ENCODE measurements around the gene SLC4A1.

SLC4A1 gene

DNA sequence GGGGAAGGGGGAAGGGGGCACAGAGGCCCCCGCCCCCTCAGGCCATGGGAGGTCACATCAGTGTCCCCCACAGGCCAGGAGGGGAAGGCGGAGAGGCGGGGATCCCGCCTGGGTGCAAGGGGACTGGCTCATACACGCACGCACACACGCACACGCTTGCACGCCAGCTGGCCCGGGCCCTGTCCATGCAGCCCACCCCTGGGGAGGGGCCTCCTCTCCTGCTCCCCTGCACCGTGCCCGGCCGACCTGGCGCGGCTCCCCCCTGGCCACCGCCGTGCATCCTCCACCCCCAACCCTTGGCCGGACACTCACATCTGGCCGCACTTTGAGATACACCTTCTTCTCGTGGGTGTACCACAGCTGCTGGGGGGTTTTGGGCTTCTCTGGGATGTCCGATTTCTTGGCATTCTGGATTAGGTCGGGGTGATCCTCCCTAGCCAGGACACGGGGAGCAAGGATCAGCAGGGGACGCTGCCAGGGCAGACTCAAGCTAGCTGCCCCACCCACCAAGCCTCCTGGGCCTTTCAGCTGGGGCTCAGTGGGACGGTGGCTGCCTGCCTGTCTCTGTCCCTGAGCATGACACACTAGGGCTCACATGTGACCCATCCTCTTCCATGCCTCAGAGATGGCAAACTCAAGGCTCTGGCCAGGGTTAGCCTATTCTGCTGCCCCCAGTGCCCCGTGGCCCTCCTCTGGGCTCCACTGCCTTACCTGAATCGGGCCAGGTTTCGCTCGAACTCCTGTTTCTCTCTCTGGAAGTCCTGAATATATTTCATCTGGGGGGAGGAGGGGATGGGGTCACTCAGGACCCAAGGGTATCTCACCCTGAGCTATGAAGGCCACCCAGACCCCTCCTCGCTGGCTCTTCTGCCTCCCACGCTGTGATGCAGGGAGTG is 55.2 kb downstream of the SLC4A1 start:
- TF ChIP-seq, protein P1, sequence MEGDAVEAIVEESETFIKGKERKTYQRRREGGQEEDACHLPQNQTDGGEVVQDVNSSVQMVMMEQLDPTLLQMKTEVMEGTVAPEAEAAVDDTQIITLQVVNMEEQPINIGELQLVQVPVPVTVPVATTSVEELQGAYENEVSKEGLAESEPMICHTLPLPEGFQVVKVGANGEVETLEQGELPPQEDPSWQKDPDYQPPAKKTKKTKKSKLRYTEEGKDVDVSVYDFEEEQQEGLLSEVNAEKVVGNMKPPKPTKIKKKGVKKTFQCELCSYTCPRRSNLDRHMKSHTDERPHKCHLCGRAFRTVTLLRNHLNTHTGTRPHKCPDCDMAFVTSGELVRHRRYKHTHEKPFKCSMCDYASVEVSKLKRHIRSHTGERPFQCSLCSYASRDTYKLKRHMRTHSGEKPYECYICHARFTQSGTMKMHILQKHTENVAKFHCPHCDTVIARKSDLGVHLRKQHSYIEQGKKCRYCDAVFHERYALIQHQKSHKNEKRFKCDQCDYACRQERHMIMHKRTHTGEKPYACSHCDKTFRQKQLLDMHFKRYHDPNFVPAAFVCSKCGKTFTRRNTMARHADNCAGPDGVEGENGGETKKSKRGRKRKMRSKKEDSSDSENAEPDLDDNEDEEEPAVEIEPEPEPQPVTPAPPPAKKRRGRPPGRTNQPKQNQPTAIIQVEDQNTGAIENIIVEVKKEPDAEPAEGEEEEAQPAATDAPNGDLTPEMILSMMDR (IDR thresholded peaks at IDR 0.05; ENCODE audit: low read depth, low read length, missing control alignments), result no peak
- H3K4me3 ChIP-seq (ENCODE audit: low read depth, low read length), result no peak overlapping the region
- no peak for DNase-seq (ENCODE audit: low read depth)

DNA sequence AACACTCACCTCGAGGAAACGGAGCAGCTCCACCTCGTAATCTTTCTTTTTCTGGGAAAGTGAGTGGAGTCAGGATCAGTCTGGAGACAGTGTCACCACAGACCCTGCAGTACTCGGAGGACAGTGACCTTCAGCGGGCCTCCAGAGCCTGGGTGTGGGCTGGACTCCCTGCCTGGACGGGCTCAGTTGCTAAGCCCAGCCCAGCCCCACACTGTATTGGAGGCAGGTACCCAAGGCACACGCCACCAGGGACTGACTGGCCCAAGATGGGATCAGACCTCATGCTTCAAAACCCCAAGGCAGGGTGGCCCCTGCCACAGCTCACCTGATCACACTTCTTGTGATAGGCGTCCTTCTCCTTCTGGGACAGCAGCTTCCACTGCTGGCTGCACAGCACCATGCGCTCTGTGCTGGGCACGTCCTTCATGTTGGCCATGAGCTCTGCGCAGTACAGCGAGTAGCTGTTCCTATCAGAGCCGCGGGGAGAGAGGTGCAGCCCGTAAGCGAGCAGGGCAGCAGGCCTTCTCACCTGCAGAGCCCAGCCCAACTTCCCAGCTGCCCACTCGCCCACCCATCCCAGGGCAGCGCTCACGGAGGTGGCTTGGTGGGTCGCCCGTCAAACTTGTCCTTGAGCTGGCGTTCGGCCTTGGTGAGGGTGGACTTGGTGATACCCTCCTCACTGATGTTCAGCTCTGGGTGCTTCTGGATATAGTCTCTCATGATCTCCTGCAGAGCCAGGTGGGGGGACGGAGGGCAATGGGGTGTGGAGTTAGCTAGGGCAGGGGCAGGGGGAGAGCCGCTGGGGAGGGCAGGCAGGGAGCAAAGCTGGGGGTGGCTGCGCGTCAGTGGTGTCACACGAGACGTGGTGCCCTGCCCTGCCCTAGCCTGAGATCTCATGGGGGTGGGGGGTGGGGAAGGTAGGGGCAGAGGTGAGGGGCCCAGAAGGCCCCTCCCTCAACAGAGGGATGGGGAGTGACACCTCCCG is 56.4 kb downstream of the SLC4A1 start:
- no peak overlapping the region for H3K4me3 ChIP-seq (ENCODE audit: low read depth, low read length)
- TF ChIP-seq, protein P1 (IDR thresholded peaks at IDR 0.05; ENCODE audit: low read depth, low read length, missing control alignments), result no peak
- no peak for DNase-seq (ENCODE audit: low read depth)

DNA sequence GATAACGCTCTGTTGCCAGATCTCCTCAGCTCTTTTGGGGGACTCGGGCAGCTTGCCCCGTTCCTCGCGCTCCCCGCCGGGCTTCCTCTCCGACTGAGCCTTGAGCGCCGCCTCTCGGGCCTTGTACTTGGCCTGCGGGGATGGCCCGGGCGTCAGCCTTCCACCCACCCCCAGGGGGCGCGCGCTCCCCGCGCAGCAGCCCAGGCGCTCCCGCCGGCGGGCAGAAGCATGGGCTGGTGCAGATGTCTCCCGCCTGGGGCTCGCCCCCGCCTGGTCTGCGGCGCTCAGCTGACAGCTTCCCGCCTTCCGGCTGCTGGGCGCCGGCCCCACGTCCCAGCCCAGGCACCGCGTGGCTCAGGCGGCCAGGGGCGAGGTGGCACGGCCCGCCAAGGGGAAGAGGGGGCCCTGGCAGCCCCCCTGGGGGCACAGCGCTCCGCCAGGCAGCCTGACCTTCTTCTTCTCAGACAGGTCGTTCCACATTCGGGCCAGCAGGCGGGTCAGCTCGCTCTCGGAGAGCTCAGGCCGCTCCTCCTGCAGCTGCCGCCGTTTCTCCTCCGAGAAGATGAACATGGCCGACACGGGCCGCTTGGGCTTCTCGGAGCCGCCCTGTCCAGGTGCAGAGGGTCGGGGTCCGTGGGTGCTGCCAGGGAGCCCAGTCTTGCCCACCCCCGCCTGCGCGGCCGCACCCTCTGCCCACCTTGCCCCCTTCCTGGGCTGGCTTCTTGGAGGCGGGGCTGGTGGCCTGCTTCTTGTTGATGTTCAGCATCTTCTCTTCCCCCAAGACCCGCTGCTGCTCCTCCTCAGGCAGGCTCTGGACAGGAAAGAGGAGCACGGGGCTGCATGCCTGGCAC is 57.4 kb downstream of the SLC4A1 start:
- peak; percentile 62 for DNase-seq (ENCODE audit: low read depth)
- H3K4me3 ChIP-seq (ENCODE audit: low read depth, low read length), result peak overlapping the region; percentile 46
- TF ChIP-seq, protein P1 (IDR thresholded peaks at IDR 0.05; ENCODE audit: low read depth, low read length, missing control alignments), result peak; percentile 97

DNA sequence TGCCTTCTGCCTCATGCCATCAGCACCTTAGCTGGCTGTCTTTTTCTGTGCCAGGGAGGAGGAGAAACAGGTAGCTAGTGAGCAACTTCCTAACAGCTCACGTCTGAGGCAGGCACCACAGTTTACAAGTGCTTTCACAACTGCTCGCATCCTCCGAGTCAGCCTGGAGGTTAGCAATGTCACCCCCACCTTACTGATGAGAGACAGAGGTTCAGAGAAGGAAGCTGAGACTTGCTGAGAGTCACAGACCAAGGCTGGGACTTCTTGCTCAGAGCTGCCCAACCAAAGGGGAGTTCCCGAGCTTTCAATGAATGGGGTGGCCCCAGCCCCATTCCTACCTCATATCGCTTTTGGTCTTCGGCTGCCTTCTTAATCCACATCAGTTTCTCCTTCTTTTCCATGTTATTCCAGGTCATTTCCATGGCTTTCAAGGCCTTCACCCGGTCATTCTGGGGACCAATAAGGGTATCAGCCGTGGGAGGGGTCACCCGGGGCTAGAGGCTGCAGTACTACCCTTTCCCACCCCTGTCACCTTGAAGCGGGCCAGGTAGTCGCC is 58.1 kb downstream of the SLC4A1 start:
- TF ChIP-seq, protein P1 (IDR thresholded peaks at IDR 0.05; ENCODE audit: low read depth, low read length, missing control alignments), result no peak
- no peak for DNase-seq (ENCODE audit: low read depth)
- H3K4me3 ChIP-seq (ENCODE audit: low read depth, low read length), result peak overlapping the region; percentile 46

DNA sequence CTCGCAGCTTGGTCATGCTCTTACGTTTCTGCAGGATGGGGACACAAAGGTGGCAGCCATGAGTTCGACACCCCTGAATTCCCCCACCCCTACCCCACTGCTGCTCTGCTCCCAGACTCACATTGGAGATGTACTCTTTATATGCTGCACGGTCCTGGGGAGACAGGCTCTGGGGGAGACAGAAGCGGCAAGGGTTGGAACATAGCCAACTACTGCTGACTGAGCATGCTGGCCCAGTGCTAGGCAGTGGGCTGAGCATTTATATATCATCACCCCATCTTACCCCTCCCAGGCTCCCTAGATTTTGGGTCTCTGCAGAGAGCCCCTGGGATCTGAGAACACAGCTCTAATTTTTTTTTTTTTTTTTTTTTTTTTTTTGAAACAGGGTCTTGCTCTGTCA is 60.2 kb downstream of the SLC4A1 start:
- TF ChIP-seq, protein P1 (IDR thresholded peaks at IDR 0.05; ENCODE audit: low read depth, low read length, missing control alignments), result no peak
- H3K4me3 ChIP-seq (ENCODE audit: low read depth, low read length), result no peak overlapping the region
- DNase-seq (ENCODE audit: low read depth), result no peak

DNA sequence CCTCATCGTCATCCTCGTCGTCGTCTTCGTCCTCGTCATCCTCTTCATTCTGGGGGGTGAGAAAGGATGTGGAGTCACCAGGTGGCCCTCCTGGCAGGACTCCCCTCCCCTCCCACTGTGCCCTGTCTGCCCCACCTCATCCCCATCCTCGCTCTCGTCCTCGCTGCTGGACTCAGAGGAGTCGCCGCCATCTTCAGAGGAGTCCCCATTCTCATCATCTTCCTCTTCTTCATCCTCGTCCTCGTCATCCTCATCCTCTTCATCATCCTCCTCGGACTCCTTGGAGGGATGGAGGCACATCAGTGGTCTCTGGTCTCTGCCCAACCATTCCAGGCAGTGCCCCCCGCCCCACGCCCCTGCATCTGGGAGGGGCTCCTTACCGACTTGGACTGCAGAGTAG is 60.6 kb downstream of the SLC4A1 start:
- H3K4me3 ChIP-seq (ENCODE audit: low read depth, low read length), result no peak overlapping the region
- TF ChIP-seq, protein P1 (IDR thresholded peaks at IDR 0.05; ENCODE audit: low read depth, low read length, missing control alignments), result no peak
- no peak for DNase-seq (ENCODE audit: low read depth)

All from GM12864 (cell line).